ENCODE data around the gene SSX4B. TPM values are rescaled to one million over a fixed set of nuclear protein-coding genes. Genes with fewer than 3 reads are reported as not detected.
"Not testable (repeated sequence)": the region's sequence is repeated elsewhere in the genome, so short reads cannot be mapped to it uniquely, and the experiment has no call there.

Gene SSX4B
- not detected for total RNA-seq (ENCODE audit: unreplicated experiment)
- long read RNA-seq, result 0 reads

GRCh38 chrX:48411860-48412259, at the start of gene SSX4B:
TSS of gene SSX4B (minus strand) at chrX:48411960. CDS start at chrX:48411372, 588 bp downstream.
- H3K27me3 Mint-ChIP-seq (ENCODE audit: unreplicated experiment); H3K27ac Mint-ChIP-seq (ENCODE audit: unreplicated experiment); H3K4me3 Mint-ChIP-seq (ENCODE audit: unreplicated experiment); H3K4me1 Mint-ChIP-seq (ENCODE audit: unreplicated experiment); H3K9me3 Mint-ChIP-seq (ENCODE audit: unreplicated experiment); DNase-seq (ENCODE audit: low spot score); H3K36me3 Mint-ChIP-seq (ENCODE audit: low read depth, unreplicated experiment): not testable (repeated sequence)

GRCh38 chrX:48460606-48461005, 48.8 kb upstream of the SSX4B start:
- peaks cover 18% of the 10 kb centered on the region for H3K36me3 Mint-ChIP-seq (ENCODE audit: low read depth, unreplicated experiment)

GRCh38 chrX:48460031-48460430, 48.3 kb upstream of the SSX4B start:
- DNase-seq (ENCODE audit: low spot score), result no peak
- H3K4me3 Mint-ChIP-seq (ENCODE audit: unreplicated experiment), result peak overlapping the region; percentile 31
- no peaks in the 10 kb centered on the region for H3K9me3 Mint-ChIP-seq (ENCODE audit: unreplicated experiment)
- H3K4me1 Mint-ChIP-seq (ENCODE audit: unreplicated experiment), result no peaks in the 10 kb centered on the region
- no peak overlapping the region for H3K27ac Mint-ChIP-seq (ENCODE audit: unreplicated experiment)
- H3K27me3 Mint-ChIP-seq (ENCODE audit: unreplicated experiment), result peaks cover 2% of the 10 kb centered on the region
- peaks cover 12% of the 10 kb centered on the region for H3K36me3 Mint-ChIP-seq (ENCODE audit: low read depth, unreplicated experiment)
- TF ChIP-seq CTCF (IDR thresholded peaks at IDR 0.05; ENCODE audit: unreplicated experiment), result no peak

More at GRCh38 chrX:48460606-48461005, 48.8 kb upstream of the SSX4B start:
- H3K4me1 Mint-ChIP-seq (ENCODE audit: unreplicated experiment), result peaks cover 3% of the 10 kb centered on the region
- H3K27me3 Mint-ChIP-seq (ENCODE audit: unreplicated experiment), result peaks cover 2% of the 10 kb centered on the region
- no peak overlapping the region for H3K27ac Mint-ChIP-seq (ENCODE audit: unreplicated experiment)
- no peak for TF ChIP-seq CTCF (IDR thresholded peaks at IDR 0.05; ENCODE audit: unreplicated experiment)
- DNase-seq (ENCODE audit: low spot score), result no peak
- no peaks in the 10 kb centered on the region for H3K9me3 Mint-ChIP-seq (ENCODE audit: unreplicated experiment)
- no peak overlapping the region for H3K4me3 Mint-ChIP-seq (ENCODE audit: unreplicated experiment)

GRCh38 chrX:48459483-48459882, 47.7 kb upstream of the SSX4B start:
- TF ChIP-seq CTCF (IDR thresholded peaks at IDR 0.05; ENCODE audit: unreplicated experiment), result no peak
- H3K36me3 Mint-ChIP-seq (ENCODE audit: low read depth, unreplicated experiment), result peaks cover 12% of the 10 kb centered on the region
- no peaks in the 10 kb centered on the region for H3K4me1 Mint-ChIP-seq (ENCODE audit: unreplicated experiment)
- no peak overlapping the region for H3K4me3 Mint-ChIP-seq (ENCODE audit: unreplicated experiment)
- no peak overlapping the region for H3K27ac Mint-ChIP-seq (ENCODE audit: unreplicated experiment)
- DNase-seq (ENCODE audit: low spot score), result no peak
- peaks cover 2% of the 10 kb centered on the region for H3K27me3 Mint-ChIP-seq (ENCODE audit: unreplicated experiment)
- no peaks in the 10 kb centered on the region for H3K9me3 Mint-ChIP-seq (ENCODE audit: unreplicated experiment)

- no peak overlapping the region for H3K27ac Mint-ChIP-seq (ENCODE audit: unreplicated experiment)
- H3K36me3 Mint-ChIP-seq (ENCODE audit: low read depth, unreplicated experiment), result peaks cover 12% of the 10 kb centered on the region
- H3K27me3 Mint-ChIP-seq (ENCODE audit: unreplicated experiment), result peaks cover 2% of the 10 kb centered on the region
- H3K4me3 Mint-ChIP-seq (ENCODE audit: unreplicated experiment), result no peak overlapping the region
- TF ChIP-seq CTCF (IDR thresholded peaks at IDR 0.05; ENCODE audit: unreplicated experiment), result no peak
- no peak for DNase-seq (ENCODE audit: low spot score)
- no peaks in the 10 kb centered on the region for H3K4me1 Mint-ChIP-seq (ENCODE audit: unreplicated experiment)
- no peaks in the 10 kb centered on the region for H3K9me3 Mint-ChIP-seq (ENCODE audit: unreplicated experiment)
These were observed 47.0 kb upstream of the SSX4B start for GRCh38 chrX:48458711-48459110.
